Duodenal mucosa (tissue), 2 donors: ENCODE measurements around the gene MPPED1.

Experiments
- H3K27ac ChIP-seq: one replicate; pipeline ENCODE4 v1.7.0; 2013; ENCODE audit warnings: low read depth, low read length
- H3K27me3 ChIP-seq, 2 donors: one replicate each; pipeline ENCODE4 v1.7.0; 2013; ENCODE audit warnings: low read length in 2 of 2, control low read depth in 1 of 2; ENCODE audit not compliant: insufficient read depth in 2 of 2, control insufficient read depth in 1 of 2
- H3K36me3 ChIP-seq, 2 donors: one replicate each; pipeline ENCODE4 v1.7.0; 2013; ENCODE audit warnings: low read length in 2 of 2, control low read depth in 1 of 2; ENCODE audit not compliant: insufficient read depth in 2 of 2, control insufficient read depth in 1 of 2
- H3K4me1 ChIP-seq, 2 donors: one replicate each; pipeline ENCODE4 v1.7.0; 2013; ENCODE audit warnings: low read length in 2 of 2, control low read depth in 1 of 2; ENCODE audit not compliant: insufficient read depth in 2 of 2, control insufficient read depth in 1 of 2
- H3K4me3 ChIP-seq, 2 donors: one replicate each; pipeline ENCODE4 v1.7.0; 2013; ENCODE audit warnings: low read length in 2 of 2, low read depth in 1 of 2
- H3K9ac ChIP-seq, 2 donors: one replicate each; pipeline ENCODE4 v1.7.0; 2013; ENCODE audit warnings: low read length in 2 of 2, low read depth in 1 of 2
- H3K9me3 ChIP-seq, 2 donors: one replicate each; pipeline ENCODE4 v1.7.0; 2013; ENCODE audit warnings: low read length in 2 of 2, control low read depth in 1 of 2; ENCODE audit not compliant: control insufficient read depth in 1 of 2

MPPED1 gene

GRCh38 chr22:43466710-43467109 lies 54.9 kb downstream of the MPPED1 start:
- H3K4me3 ChIP-seq = no peak overlapping the region
- no peaks in the 10 kb centered on the region for H3K4me1 ChIP-seq
- no peaks in the 10 kb centered on the region for H3K36me3 ChIP-seq
- no peaks in the 10 kb centered on the region for H3K9me3 ChIP-seq
- H3K9ac ChIP-seq = no peak overlapping the region
- no peaks in the 10 kb centered on the region for H3K27me3 ChIP-seq
- H3K27ac ChIP-seq = no peak overlapping the region

- H3K4me1 ChIP-seq = no peaks in the 10 kb centered on the region
- no peak overlapping the region for H3K4me3 ChIP-seq
- no peak overlapping the region for H3K27ac ChIP-seq
- H3K36me3 ChIP-seq = no peaks in the 10 kb centered on the region
- no peak overlapping the region for H3K9ac ChIP-seq
- H3K27me3 ChIP-seq = no peaks in the 10 kb centered on the region
- no peaks in the 10 kb centered on the region for H3K9me3 ChIP-seq
Measured at GRCh38 chr22:43467216-43467940, 55.6 kb downstream of the MPPED1 start.

- H3K36me3 ChIP-seq = no peaks in the 10 kb centered on the region
- H3K4me1 ChIP-seq = peaks cover 0 to 3% of the 10 kb centered on the region in 2 donors
- H3K27ac ChIP-seq = no peak overlapping the region
- no peaks in the 10 kb centered on the region for H3K9me3 ChIP-seq
- no peak overlapping the region for H3K9ac ChIP-seq
- H3K27me3 ChIP-seq = no peaks in the 10 kb centered on the region
- no peak overlapping the region for H3K4me3 ChIP-seq
Measured at GRCh38 chr22:43470253-43470652, 58.4 kb downstream of the MPPED1 start.

GRCh38 chr22:43470941-43471585 lies 59.2 kb downstream of the MPPED1 start:
- H3K27me3 ChIP-seq = no peaks in the 10 kb centered on the region
- H3K9ac ChIP-seq = no peak overlapping the region
- H3K9me3 ChIP-seq = no peaks in the 10 kb centered on the region
- H3K4me1 ChIP-seq = peaks cover 0 to 3% of the 10 kb centered on the region in 2 donors
- no peaks in the 10 kb centered on the region for H3K36me3 ChIP-seq
- H3K4me3 ChIP-seq = no peak overlapping the region
- no peak overlapping the region for H3K27ac ChIP-seq

- H3K27me3 ChIP-seq = no peaks in the 10 kb centered on the region
Measured at GRCh38 chr22:43471606-43472135, 59.9 kb downstream of the MPPED1 start.

GRCh38 chr22:43473031-43473430 lies 61.2 kb downstream of the MPPED1 start:
- Histone ChIP-seq H3K27me3 (no peaks in the 10 kb centered on the region), H3K9ac (no peak overlapping the region), H3K4me3 (no peak overlapping the region), H3K27ac (no peak overlapping the region), H3K9me3 (no peaks in the 10 kb centered on the region), H3K36me3 (no peaks in the 10 kb centered on the region), H3K4me1 (peaks cover 0 to 3% of the 10 kb centered on the region in 2 donors)

More at GRCh38 chr22:43471606-43472135, 59.9 kb downstream of the MPPED1 start:
- H3K9ac ChIP-seq = no peak overlapping the region
- no peaks in the 10 kb centered on the region for H3K36me3 ChIP-seq
- H3K4me1 ChIP-seq = peaks cover 0 to 3% of the 10 kb centered on the region in 2 donors
- H3K27ac ChIP-seq = no peak overlapping the region
- no peaks in the 10 kb centered on the region for H3K9me3 ChIP-seq
- H3K4me3 ChIP-seq = no peak overlapping the region

GRCh38 chr22:43473441-43473840 lies 61.6 kb downstream of the MPPED1 start:
- Histone ChIP-seq H3K9me3 (no peaks in the 10 kb centered on the region), H3K4me3 (no peak overlapping the region), H3K27ac (no peak overlapping the region), H3K27me3 (no peaks in the 10 kb centered on the region), H3K36me3 (no peaks in the 10 kb centered on the region), H3K9ac (no peak overlapping the region), H3K4me1 (peaks cover 0 to 3% of the 10 kb centered on the region in 2 donors)

- H3K27ac ChIP-seq = no peak overlapping the region
Measured at GRCh38 chr22:43474161-43475101, 62.6 kb downstream of the MPPED1 start.

GRCh38 chr22:43475549-43476076 lies 63.8 kb downstream of the MPPED1 start:
- Histone ChIP-seq H3K4me3 (no peak overlapping the region), H3K27me3 (no peaks in the 10 kb centered on the region), H3K36me3 (no peaks in the 10 kb centered on the region), H3K4me1 (peaks cover 0 to 3% of the 10 kb centered on the region in 2 donors), H3K9me3 (no peaks in the 10 kb centered on the region), H3K9ac (no peak overlapping the region), H3K27ac (no peak overlapping the region)

More at GRCh38 chr22:43474161-43475101, 62.6 kb downstream of the MPPED1 start:
- H3K4me1 ChIP-seq = peaks cover 0 to 3% of the 10 kb centered on the region in 2 donors
- no peak overlapping the region for H3K4me3 ChIP-seq
- H3K9me3 ChIP-seq = no peaks in the 10 kb centered on the region
- no peak overlapping the region for H3K9ac ChIP-seq
- H3K27me3 ChIP-seq = no peaks in the 10 kb centered on the region
- H3K36me3 ChIP-seq = no peaks in the 10 kb centered on the region
